ENCODE measurements around the gene ACSL1. TPM values are rescaled to one million over a fixed set of nuclear protein-coding genes. Genes with fewer than 3 reads are reported as not detected.

ACSL1 gene
- total and polyA plus RNA-seq, 12 donors: 127 to 526 (median 239) TPM

DNA sequence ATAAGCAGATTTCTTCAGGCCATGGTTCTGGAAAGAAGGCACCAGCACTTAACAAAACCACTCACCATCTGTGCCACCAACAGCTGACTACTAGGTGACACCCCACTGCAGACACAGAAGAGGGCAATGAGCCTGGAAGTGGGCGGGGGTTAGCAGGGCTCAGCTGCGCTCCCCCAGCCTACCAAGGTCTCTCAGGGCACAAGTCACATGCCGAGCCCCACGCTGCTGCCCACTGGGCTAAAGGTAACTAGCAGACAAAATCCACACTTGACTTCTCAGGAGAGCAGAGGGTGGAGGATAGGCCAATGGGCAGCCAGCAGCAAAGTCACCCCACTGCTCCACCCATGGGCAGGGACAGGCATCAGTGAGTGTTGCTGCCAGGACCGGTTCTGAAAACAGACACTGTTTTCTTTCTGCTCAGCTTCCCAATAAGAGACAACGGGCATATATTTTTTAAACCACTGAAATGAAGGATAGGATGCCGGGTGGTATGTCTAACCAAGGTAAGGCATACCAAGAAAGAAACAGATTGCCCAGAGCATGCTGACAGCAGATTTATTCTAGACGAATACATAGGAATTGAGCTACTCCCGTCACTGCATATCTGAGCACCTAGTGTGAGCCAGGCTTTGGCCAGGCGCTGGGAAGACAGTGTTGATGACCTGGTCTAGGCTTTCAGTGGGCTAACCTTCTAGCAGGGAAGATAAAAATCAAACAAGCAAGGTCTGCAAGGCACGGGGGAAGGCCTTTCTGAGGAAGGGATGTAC is 20.1 kb downstream of the ACSL1 start:
- intact Hi-C loops (cut with DNase I): no loop called here
- Histone ChIP-seq H3K27ac (peak overlapping the region; percentile 61 to 87 (median 76)), H3K36me3 (peaks cover 0 to 22% (median 5%) of the 10 kb centered on the region in 9 donors), H3K4me1 (peaks cover 5 to 84% (median 59%) of the 10 kb centered on the region in 9 donors), H3K27me3 (no peaks in the 10 kb centered on the region), H3K4me3 (peak overlapping the region in 9 of 10 donors; percentile 0 to 45 (median 36)), H3K9me3 (no peaks in the 10 kb centered on the region)
- ATAC-seq (peak; percentile 90 to 96 (median 92)), DNase-seq (peak; percentile 78 to 87)
- 58 to 66% methylated on average over 11 of the region's 11 CpGs for WGBS, 2 donors
- TF ChIP-seq, protein P1, sequence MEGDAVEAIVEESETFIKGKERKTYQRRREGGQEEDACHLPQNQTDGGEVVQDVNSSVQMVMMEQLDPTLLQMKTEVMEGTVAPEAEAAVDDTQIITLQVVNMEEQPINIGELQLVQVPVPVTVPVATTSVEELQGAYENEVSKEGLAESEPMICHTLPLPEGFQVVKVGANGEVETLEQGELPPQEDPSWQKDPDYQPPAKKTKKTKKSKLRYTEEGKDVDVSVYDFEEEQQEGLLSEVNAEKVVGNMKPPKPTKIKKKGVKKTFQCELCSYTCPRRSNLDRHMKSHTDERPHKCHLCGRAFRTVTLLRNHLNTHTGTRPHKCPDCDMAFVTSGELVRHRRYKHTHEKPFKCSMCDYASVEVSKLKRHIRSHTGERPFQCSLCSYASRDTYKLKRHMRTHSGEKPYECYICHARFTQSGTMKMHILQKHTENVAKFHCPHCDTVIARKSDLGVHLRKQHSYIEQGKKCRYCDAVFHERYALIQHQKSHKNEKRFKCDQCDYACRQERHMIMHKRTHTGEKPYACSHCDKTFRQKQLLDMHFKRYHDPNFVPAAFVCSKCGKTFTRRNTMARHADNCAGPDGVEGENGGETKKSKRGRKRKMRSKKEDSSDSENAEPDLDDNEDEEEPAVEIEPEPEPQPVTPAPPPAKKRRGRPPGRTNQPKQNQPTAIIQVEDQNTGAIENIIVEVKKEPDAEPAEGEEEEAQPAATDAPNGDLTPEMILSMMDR (IDR thresholded peaks at IDR 0.05): peak in 3 of 9 donors; percentile 12 to 15 (median 14)

DNA sequence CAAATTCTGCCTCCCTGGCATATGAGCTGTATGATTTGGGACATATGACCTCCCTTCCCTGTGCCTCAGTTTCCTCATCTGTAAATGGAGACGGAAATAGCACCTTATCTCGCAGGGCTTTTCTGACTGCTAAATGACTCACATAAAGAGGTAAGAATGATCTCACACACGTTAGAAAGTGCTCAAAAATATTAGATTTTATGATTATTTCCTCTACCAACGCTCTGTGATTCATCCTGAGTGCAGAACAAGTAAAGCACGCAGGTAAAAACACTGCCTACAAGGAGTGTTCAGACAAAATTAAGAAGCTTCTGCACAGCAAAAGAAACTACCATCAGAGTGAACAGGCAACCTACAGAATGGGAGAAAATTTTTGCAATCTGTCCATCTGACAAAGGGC is 21.1 kb downstream of the ACSL1 start:
- Histone ChIP-seq H3K9me3 (no peaks in the 10 kb centered on the region), H3K27me3 (no peaks in the 10 kb centered on the region), H3K36me3 (peaks cover 0 to 32% (median 6%) of the 10 kb centered on the region in 9 donors), H3K27ac (peak overlapping the region in 9 of 10 donors; percentile 40 to 87 (median 63)), H3K4me1 (peaks cover 5 to 80% (median 58%) of the 10 kb centered on the region in 9 donors), H3K4me3 (peak overlapping the region; percentile 0 to 45 (median 36))
- intact Hi-C loops (cut with DNase I): no loop called here
- TF ChIP-seq, protein P1 (IDR thresholded peaks at IDR 0.05): no peak
- DNase-seq (no peak), ATAC-seq (no peak)
- 59 to 64% methylated on average over 5 of the region's 5 CpGs for WGBS, 2 donors

DNA sequence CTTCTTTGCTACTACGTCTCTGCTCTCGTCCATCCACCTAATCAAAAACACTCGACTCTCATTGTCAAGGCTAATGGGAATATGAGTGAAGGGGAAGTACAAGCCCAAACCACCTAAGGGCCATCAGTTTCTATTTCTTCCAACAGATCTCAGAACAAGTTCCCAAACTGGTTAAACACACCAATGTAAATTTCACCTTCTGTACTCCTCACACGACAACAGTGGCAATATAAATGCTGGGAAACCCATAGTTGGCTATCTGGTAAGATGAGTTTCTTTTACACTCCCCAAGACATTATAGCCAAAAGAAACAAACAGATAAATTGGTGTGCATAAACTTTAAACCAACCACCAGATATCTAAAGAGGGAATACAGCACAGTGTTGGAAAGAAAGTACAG is 21.9 kb downstream of the ACSL1 start:
- Histone ChIP-seq H3K36me3 (peaks cover 0 to 39% (median 6%) of the 10 kb centered on the region in 9 donors), H3K27me3 (no peaks in the 10 kb centered on the region), H3K4me3 (peak overlapping the region; percentile 0 to 45 (median 36)), H3K27ac (peak overlapping the region in 9 of 10 donors; percentile 40 to 87 (median 63)), H3K4me1 (peaks cover 5 to 72% (median 54%) of the 10 kb centered on the region in 9 donors), H3K9me3 (no peaks in the 10 kb centered on the region)
- TF ChIP-seq, protein P1 (IDR thresholded peaks at IDR 0.05): no peak
- no peak for DNase-seq
- intact Hi-C loops (cut with DNase I): no loop called here
- WGBS, 2 donors: 46 to 69% methylated on average over 4 of the region's 4 CpGs
- ATAC-seq: no peak

DNA sequence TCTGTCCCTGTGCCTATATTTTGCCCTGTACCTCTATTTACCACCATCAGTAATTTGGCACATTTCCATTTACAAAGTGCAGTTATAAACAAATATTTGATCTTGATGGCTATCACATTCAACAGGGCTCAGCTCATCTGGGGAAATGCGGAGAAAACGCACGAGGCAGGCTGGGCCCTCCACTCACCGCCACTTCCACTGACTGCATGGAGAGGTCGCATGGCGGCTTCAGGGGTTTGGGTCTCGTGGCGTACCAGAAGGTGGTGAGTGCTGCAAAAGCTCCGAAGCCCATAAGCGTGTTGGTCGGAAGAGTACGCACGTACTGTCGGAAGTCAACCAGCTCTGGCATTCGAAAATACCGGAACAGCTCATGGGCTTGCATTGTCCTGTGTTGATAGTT is 22.6 kb downstream of the ACSL1 start:
- 87 to 89% methylated on average over 16 of the region's 16 CpGs for WGBS, 2 donors
- TF ChIP-seq, protein P1 (IDR thresholded peaks at IDR 0.05): no peak
- intact Hi-C loops (cut with DNase I): no loop called here
- H3K27me3 ChIP-seq: no peaks in the 10 kb centered on the region
- H3K4me1 ChIP-seq: peaks cover 5 to 65% (median 46%) of the 10 kb centered on the region in 9 donors
- ATAC-seq (no peak), DNase-seq (no peak)
- peaks cover 0 to 47% (median 6%) of the 10 kb centered on the region in 9 donors for H3K36me3 ChIP-seq
- no peaks in the 10 kb centered on the region for H3K9me3 ChIP-seq
- H3K27ac ChIP-seq: peak overlapping the region in 7 of 10 donors; percentile 23 to 87 (median 74)
- H3K4me3 ChIP-seq: peak overlapping the region in 6 of 10 donors; percentile 17 to 45 (median 32)

All from heart right ventricle (tissue), 16 donors.